GM12801 (cell line): ENCODE results near the gene DYNC1I2.

Source experiments
- CTCF ChIP-seq: IDR thresholded peaks from one replicate; pipeline ENCODE4 v1.5.1; 2011; ENCODE audit warnings: control low read depth; ENCODE audit not compliant: insufficient read length; ENCODE audit errors: extremely low read depth

Gene DYNC1I2

GRCh38 chr2:171719660-171720059 is 32.4 kb downstream of the DYNC1I2 start:
- no peak for TF ChIP-seq CTCF

- TF ChIP-seq CTCF = no peak
Measured at GRCh38 chr2:171723716-171724683, 36.7 kb downstream of the DYNC1I2 start.

- no peak for TF ChIP-seq CTCF
Measured at GRCh38 chr2:171726847-171727450, 39.7 kb downstream of the DYNC1I2 start.

- TF ChIP-seq CTCF = no peak
Measured at GRCh38 chr2:171728989-171729951, 42.0 kb downstream of the DYNC1I2 start.

GRCh38 chr2:171729952-171730317 is 42.7 kb downstream of the DYNC1I2 start:
- TF ChIP-seq CTCF = no peak

GRCh38 chr2:171735991-171736710 is 48.9 kb downstream of the DYNC1I2 start:
- TF ChIP-seq CTCF = no peak
